SK-N-SH treated with all-trans-retinoic acid at 6 μM for 48 hours (cell line): Measurements from ENCODE around the gene HDAC10.

ENCODE experiments used
- PPARA ChIP-seq: fragments of 250-450 bp; sonication (Bioruptor Pico); IDR thresholded peaks from 2 replicates; pipeline ENCODE4 v1.5.0; 2020; ENCODE audit warnings: mild to moderate bottlenecking, borderline replicate concordance
- RARB ChIP-seq: fragments of 250-450 bp; sonication (Bioruptor Pico); IDR thresholded peaks from 2 replicates; pipeline ENCODE4 v1.8.0; 2021; ENCODE audit warnings: mild to moderate bottlenecking, moderate library complexity
- ZFP3 ChIP-seq: fragments of 250-450 bp; sonication (Bioruptor Pico); IDR thresholded peaks from 2 replicates; pipeline ENCODE4 v1.5.0; 2020; ENCODE audit warnings: mild to moderate bottlenecking, moderate library complexity
- TF ChIP-seq, protein P1 (sequence below): fragments of 250-450 bp; sonication (Bioruptor Pico); IDR thresholded peaks from 2 replicates; pipeline ENCODE4 v1.8.0; 2020; ENCODE audit warnings: mild to moderate bottlenecking, moderate library complexity, borderline replicate concordance
- TF ChIP-seq, protein P2 (sequence below): fragments of 250-450 bp; sonication (Bioruptor Pico); IDR thresholded peaks from 2 replicates; pipeline ENCODE4 v1.5.1; 2020; ENCODE audit warnings: low read depth, mild to moderate bottlenecking, moderate library complexity
- TF ChIP-seq, protein P3 (sequence below): fragments of 250-450 bp; sonication (Bioruptor Pico); IDR thresholded peaks from 2 replicates; pipeline ENCODE4 v1.5.0; 2020; ENCODE audit warnings: mild to moderate bottlenecking, moderate library complexity

DNA sequence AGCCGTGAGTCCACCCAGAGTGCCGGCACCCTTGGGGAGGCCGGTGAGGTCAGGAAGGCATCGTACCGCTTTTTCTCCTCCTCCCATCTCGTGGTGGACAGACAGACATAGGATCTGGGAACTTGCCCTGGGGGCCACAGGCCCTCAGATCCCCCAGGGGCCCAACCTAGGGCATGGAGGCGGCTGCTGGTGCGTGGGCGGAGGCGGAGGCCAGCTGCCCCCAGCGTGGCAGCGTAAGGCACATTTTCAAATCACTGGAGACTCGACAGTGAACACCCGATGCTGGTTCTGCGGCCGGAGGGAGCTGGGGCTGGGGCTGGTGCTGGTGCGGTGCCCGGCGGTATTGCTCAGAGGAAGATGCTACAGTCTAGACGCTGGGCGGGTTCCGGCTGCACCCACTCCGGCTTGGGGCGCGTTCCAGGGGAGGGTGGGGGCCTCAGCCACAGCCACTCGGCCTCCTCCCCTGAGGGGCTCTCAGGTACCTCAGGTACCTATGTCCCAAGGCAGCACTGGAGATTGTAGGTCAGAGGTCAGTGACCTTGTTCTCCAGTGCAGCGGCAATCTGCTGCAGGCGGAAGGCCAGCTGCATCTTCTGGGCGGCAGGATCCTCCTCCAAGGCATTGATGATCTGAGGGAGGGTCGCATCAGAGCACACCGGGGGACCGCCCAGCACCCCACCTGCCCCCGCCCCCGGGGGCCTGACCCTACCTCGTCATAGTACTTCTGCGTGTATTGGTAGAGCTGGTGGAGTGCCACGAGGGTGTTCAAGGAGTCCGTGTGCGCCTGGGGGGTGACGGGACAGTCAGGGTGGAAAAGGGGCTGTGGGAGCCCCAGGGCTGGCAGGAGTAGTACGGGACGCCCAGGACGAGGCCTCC lies 24.4 kb upstream of the HDAC10 start:
- TF ChIP-seq RARB (no peak), ZFP3 (CRISPR knock-in tag) (no peak), PPARA (CRISPR knock-in tag) (no peak)
- TF ChIP-seq, protein P1, sequence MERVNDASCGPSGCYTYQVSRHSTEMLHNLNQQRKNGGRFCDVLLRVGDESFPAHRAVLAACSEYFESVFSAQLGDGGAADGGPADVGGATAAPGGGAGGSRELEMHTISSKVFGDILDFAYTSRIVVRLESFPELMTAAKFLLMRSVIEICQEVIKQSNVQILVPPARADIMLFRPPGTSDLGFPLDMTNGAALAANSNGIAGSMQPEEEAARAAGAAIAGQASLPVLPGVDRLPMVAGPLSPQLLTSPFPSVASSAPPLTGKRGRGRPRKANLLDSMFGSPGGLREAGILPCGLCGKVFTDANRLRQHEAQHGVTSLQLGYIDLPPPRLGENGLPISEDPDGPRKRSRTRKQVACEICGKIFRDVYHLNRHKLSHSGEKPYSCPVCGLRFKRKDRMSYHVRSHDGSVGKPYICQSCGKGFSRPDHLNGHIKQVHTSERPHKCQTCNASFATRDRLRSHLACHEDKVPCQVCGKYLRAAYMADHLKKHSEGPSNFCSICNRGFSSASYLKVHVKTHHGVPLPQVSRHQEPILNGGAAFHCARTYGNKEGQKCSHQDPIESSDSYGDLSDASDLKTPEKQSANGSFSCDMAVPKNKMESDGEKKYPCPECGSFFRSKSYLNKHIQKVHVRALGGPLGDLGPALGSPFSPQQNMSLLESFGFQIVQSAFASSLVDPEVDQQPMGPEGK (CRISPR knock-in tag), result no peak
- TF ChIP-seq, protein P2, sequence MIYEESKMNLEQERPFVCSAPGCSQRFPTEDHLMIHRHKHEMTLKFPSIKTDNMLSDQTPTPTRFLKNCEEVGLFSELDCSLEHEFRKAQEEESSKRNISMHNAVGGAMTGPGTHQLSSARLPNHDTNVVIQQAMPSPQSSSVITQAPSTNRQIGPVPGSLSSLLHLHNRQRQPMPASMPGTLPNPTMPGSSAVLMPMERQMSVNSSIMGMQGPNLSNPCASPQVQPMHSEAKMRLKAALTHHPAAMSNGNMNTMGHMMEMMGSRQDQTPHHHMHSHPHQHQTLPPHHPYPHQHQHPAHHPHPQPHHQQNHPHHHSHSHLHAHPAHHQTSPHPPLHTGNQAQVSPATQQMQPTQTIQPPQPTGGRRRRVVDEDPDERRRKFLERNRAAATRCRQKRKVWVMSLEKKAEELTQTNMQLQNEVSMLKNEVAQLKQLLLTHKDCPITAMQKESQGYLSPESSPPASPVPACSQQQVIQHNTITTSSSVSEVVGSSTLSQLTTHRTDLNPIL (CRISPR knock-in tag), result no peak
- TF ChIP-seq, protein P3, sequence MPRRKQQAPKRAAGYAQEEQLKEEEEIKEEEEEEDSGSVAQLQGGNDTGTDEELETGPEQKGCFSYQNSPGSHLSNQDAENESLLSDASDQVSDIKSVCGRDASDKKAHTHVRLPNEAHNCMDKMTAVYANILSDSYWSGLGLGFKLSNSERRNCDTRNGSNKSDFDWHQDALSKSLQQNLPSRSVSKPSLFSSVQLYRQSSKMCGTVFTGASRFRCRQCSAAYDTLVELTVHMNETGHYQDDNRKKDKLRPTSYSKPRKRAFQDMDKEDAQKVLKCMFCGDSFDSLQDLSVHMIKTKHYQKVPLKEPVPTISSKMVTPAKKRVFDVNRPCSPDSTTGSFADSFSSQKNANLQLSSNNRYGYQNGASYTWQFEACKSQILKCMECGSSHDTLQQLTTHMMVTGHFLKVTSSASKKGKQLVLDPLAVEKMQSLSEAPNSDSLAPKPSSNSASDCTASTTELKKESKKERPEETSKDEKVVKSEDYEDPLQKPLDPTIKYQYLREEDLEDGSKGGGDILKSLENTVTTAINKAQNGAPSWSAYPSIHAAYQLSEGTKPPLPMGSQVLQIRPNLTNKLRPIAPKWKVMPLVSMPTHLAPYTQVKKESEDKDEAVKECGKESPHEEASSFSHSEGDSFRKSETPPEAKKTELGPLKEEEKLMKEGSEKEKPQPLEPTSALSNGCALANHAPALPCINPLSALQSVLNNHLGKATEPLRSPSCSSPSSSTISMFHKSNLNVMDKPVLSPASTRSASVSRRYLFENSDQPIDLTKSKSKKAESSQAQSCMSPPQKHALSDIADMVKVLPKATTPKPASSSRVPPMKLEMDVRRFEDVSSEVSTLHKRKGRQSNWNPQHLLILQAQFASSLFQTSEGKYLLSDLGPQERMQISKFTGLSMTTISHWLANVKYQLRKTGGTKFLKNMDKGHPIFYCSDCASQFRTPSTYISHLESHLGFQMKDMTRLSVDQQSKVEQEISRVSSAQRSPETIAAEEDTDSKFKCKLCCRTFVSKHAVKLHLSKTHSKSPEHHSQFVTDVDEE, result no peak
